ENCODE data around the gene PDE7B. TPM values are rescaled to one million over a fixed set of nuclear protein-coding genes. Genes with fewer than 3 reads are reported as not detected.

The PDE7B gene
- total RNA-seq (2021; fragmentation: NEBNext Ultra II Directional; extraction: Animal tissue kit (Norgen Biotek cat#: 25700)) = 1 to 10 TPM; 1.2 to 5.8 (median 4.5) TPM
- long read RNA-seq, full-length matches to known transcripts = 1 of 2 reads
- long read RNA-seq, partial matches to known transcripts = 1 of 2 reads
- long read RNA-seq, other reads (novel, unspliced or antisense) = 0 of 2 reads

DNA sequence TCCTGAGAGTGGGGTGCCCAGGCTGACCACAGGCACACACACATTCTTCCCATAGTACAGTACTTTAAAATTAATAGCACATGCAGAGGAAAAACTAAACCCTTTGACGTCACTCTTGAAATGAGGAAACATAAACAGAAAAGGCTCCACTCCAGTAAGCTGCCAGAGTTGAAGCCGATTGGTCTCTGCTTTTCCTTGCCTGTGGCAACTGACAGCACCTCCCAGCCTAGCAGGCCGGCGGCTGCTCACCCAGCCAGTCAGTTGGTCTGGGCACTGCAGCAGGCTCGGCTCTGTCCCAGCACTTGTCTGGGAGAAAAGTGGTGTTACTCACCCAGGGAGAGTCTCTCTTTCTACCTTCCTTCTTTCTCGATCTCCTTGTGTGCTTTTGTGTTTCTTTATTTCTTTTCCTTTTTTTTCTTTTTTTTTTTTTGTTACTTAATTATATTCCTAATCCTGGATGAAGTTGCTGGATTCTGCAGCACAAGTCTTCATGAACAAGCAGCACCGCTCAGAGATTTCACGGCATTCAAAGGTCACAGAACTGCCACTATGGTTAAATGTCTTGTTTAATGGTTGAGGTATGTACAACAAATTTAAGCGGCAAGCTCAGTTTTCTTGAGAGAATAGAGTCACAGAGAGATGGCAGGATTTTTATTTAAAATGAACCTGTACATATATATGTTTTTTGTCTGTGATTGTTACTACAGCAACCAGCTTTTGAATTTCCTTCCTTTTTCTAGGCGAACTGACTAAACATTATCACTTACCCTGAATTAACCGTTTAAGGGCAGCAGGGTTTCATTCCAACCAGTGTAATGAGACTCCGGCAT is at the start of gene PDE7B:
Gene PDE7B (plus strand): TSS at position 260 of the 830 bp plus-strand sequence.
- TF ChIP-seq, protein P1, sequence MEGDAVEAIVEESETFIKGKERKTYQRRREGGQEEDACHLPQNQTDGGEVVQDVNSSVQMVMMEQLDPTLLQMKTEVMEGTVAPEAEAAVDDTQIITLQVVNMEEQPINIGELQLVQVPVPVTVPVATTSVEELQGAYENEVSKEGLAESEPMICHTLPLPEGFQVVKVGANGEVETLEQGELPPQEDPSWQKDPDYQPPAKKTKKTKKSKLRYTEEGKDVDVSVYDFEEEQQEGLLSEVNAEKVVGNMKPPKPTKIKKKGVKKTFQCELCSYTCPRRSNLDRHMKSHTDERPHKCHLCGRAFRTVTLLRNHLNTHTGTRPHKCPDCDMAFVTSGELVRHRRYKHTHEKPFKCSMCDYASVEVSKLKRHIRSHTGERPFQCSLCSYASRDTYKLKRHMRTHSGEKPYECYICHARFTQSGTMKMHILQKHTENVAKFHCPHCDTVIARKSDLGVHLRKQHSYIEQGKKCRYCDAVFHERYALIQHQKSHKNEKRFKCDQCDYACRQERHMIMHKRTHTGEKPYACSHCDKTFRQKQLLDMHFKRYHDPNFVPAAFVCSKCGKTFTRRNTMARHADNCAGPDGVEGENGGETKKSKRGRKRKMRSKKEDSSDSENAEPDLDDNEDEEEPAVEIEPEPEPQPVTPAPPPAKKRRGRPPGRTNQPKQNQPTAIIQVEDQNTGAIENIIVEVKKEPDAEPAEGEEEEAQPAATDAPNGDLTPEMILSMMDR (IDR thresholded peaks at IDR 0.05) = no peak
- H3K9me3 Mint-ChIP-seq = no peaks in the 10 kb centered on the region
- no peaks in the 10 kb centered on the region; the same call in 1 of the 2 replicates for H3K36me3 Mint-ChIP-seq (ENCODE audit: low read depth)
- H3K27me3 Mint-ChIP-seq (ENCODE audit: insufficient read depth) = no peaks in the 10 kb centered on the region
- peak; percentile 98 for DNase-seq
- H3K4me3 Mint-ChIP-seq = peak within 1 kb of the TSS; percentile 89
- peak within 1 kb of the TSS; percentile 92 for H3K27ac Mint-ChIP-seq
- peaks cover 41% of the 10 kb centered on the region for H3K4me1 Mint-ChIP-seq (ENCODE audit: low read depth)

DNA sequence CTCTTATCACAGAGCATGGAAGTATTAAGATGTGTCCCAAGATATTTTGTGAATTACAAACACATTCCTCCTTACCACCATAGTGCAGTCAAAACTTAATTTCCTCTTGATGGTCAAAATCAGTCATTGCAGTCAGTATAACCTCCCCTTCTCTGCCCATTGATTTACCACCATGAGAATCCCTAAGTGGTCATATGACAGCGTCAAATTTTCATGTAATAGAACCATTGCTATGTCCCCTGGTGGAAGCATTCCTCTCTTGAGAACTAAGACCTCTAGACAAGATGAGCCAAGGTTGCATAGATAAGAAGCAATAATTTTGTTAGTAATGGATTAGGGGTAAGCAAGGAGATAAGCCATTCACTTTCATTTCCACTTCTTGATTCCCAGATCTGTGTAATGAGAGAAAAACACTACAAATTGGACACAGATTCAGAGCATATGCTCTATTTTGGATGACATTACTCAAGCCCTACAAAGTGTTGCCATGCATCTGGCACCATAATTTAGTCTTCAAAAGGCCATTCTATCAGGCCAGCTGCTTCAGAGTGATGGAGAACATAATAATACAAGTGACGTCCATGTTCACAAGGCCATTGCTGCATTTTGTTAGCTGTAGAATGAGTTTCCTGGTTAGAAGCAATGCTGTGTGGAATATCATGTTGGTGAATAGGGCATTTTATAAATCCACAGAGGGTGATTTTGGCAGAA is 49.6 kb upstream of the PDE7B start:
- Mint-ChIP-seq H3K27me3 (ENCODE audit: insufficient read depth) (no peaks in the 10 kb centered on the region; the same call in none of the 2 replicates), H3K9me3 (no peaks in the 10 kb centered on the region), H3K36me3 (ENCODE audit: low read depth) (no peaks in the 10 kb centered on the region), H3K4me3 (no peak overlapping the region), H3K4me1 (ENCODE audit: low read depth) (peaks cover 8% of the 10 kb centered on the region; the same call in 1 of the 2 replicates), H3K27ac (no peak overlapping the region)
- no peak for DNase-seq
- TF ChIP-seq, protein P1 (IDR thresholded peaks at IDR 0.05) = no peak

GRCh38 chr6:135810486-135810885 is 41.0 kb upstream of the PDE7B start:
- TF ChIP-seq, protein P1 (IDR thresholded peaks at IDR 0.05) = no peak
- Mint-ChIP-seq H3K4me1 (ENCODE audit: low read depth) (peaks cover 13% of the 10 kb centered on the region), H3K27me3 (ENCODE audit: insufficient read depth) (peaks cover 2% of the 10 kb centered on the region; the same call in 1 of the 2 replicates), H3K36me3 (ENCODE audit: low read depth) (no peaks in the 10 kb centered on the region), H3K9me3 (no peaks in the 10 kb centered on the region), H3K4me3 (no peak overlapping the region), H3K27ac (no peak overlapping the region)
- DNase-seq = no peak

- Mint-ChIP-seq H3K4me1 (ENCODE audit: low read depth) (peaks cover 13% of the 10 kb centered on the region), H3K9me3 (no peaks in the 10 kb centered on the region), H3K27me3 (ENCODE audit: insufficient read depth) (peaks cover 2% of the 10 kb centered on the region; the same call in 1 of the 2 replicates), H3K27ac (no peak overlapping the region), H3K4me3 (no peak overlapping the region), H3K36me3 (ENCODE audit: low read depth) (no peaks in the 10 kb centered on the region)
- TF ChIP-seq, protein P1 (IDR thresholded peaks at IDR 0.05) = no peak
- no peak for DNase-seq
These were observed 40.3 kb upstream of the PDE7B start for GRCh38 chr6:135811170-135811569.

GRCh38 chr6:135811644-135812526 is 39.6 kb upstream of the PDE7B start:
- Mint-ChIP-seq H3K27me3 (ENCODE audit: insufficient read depth) (peaks cover 2% of the 10 kb centered on the region; the same call in 1 of the 2 replicates), H3K4me1 (ENCODE audit: low read depth) (peaks cover 13% of the 10 kb centered on the region), H3K4me3 (no peak overlapping the region), H3K36me3 (ENCODE audit: low read depth) (no peaks in the 10 kb centered on the region), H3K27ac (peak overlapping the region; percentile 68), H3K9me3 (no peaks in the 10 kb centered on the region)
- TF ChIP-seq, protein P1 (IDR thresholded peaks at IDR 0.05) = no peak
- DNase-seq = peak; percentile 62

Data from HFFc6 (cell line).